Skeletal muscle tissue (tissue), 4 donors: ENCODE results near the gene KCNK6. TPM values are rescaled to one million over a fixed set of nuclear protein-coding genes. Genes with fewer than 3 reads are reported as not detected.
A peak's percentile ranks its signal among the peaks of the same experiment; 100 is the strongest.

Experiments
- H3K27ac ChIP-seq: one replicate; pipeline ENCODE4 v1.7.0; 2013; ENCODE audit warnings: mild to moderate bottlenecking, low read depth, low read length, inconsistent platforms
- H3K27me3 ChIP-seq, 3 donors: one replicate each; pipeline ENCODE4 v1.7.0; 2013; ENCODE audit warnings: low read length in 3 of 3; ENCODE audit not compliant: control insufficient read depth in 3 of 3, insufficient read depth in 3 of 3
- H3K36me3 ChIP-seq, 3 donors: one replicate each; pipeline ENCODE4 v1.7.0; 2013; ENCODE audit warnings: low read length in 3 of 3; ENCODE audit not compliant: control insufficient read depth in 3 of 3, insufficient read depth in 3 of 3
- H3K4me1 ChIP-seq, 3 donors: one replicate each; pipeline ENCODE4 v1.7.0; 2013; ENCODE audit warnings: low read length in 3 of 3, mild to moderate bottlenecking in 3 of 3; ENCODE audit not compliant: control insufficient read depth in 3 of 3, insufficient read depth in 3 of 3
- H3K4me3 ChIP-seq, 3 donors: one replicate each; pipeline ENCODE4 v1.7.0; 2013; ENCODE audit warnings: low read length in 3 of 3
- H3K9ac ChIP-seq, 3 donors: one replicate each; pipeline ENCODE4 v1.7.0; 2013; ENCODE audit warnings: low read length in 3 of 3, mild to moderate bottlenecking in 3 of 3, moderate library complexity in 2 of 3, low read depth in 1 of 3
- H3K9me3 ChIP-seq, 3 donors: one replicate each; pipeline ENCODE4 v1.7.0; 2013; ENCODE audit warnings: low read length in 3 of 3; ENCODE audit not compliant: control insufficient read depth in 3 of 3
- total RNA-seq: library from RNA; depleted of rRNA; stranded (reverse); fragments of >200 nt; gene quantifications from one replicate; pipeline ENCODE4 v1.2.3, GENCODE V29; 2014
- donor health status: Osteomylitis.

The KCNK6 gene
- total RNA-seq, 1 donor from 2014 or later: 1.6 TPM

GRCh38 chr19:38373907-38374331 lies 54.3 kb downstream of the KCNK6 start:
- Histone ChIP-seq H3K4me3 (peak overlapping the region; percentile 69 to 83 (median 82)), H3K27ac (peak overlapping the region; percentile 95), H3K36me3 (peaks cover 10 to 21% (median 16%) of the 10 kb centered on the region in 3 donors), H3K9ac (peak overlapping the region; percentile 68 to 90 (median 68)), H3K9me3 (no peaks in the 10 kb centered on the region), H3K27me3 (peaks cover 0 to 7% (median 3%) of the 10 kb centered on the region in 3 donors), H3K4me1 (peaks cover 20 to 30% (median 25%) of the 10 kb centered on the region in 3 donors)

GRCh38 chr19:38374332-38375097 lies 54.9 kb downstream of the KCNK6 start, which contains the start of gene PSMD8:
PSMD8 (plus strand) TSS chr19:38374571; CDS start chr19:38374602, 31 bp downstream.
- Histone ChIP-seq H3K4me1 (peaks cover 20 to 30% (median 25%) of the 10 kb centered on the region in 3 donors), H3K27me3 (peaks cover 0 to 7% (median 3%) of the 10 kb centered on the region in 3 donors), H3K9me3 (no peaks in the 10 kb centered on the region), H3K27ac (peak within 1 kb of the TSS; percentile 95), H3K4me3 (peak within 1 kb of the TSS; percentile 91 to 93 (median 93)), H3K36me3 (peaks cover 16 to 27% (median 22%) of the 10 kb centered on the region in 3 donors), H3K9ac (peak within 1 kb of the TSS; percentile 90 to 99 (median 98))

GRCh38 chr19:38375098-38375493 lies 55.5 kb downstream of the KCNK6 start:
- H3K9me3 ChIP-seq: no peaks in the 10 kb centered on the region
- peaks cover 20 to 30% (median 25%) of the 10 kb centered on the region in 3 donors for H3K4me1 ChIP-seq
- H3K36me3 ChIP-seq: peaks cover 20 to 33% (median 25%) of the 10 kb centered on the region in 3 donors
- peak overlapping the region; percentile 91 to 93 (median 93) for H3K4me3 ChIP-seq
- H3K27ac ChIP-seq: peak overlapping the region; percentile 95
- peaks cover 0 to 2% (median 0%) of the 10 kb centered on the region in 3 donors for H3K27me3 ChIP-seq
- H3K9ac ChIP-seq: peak overlapping the region; percentile 81 to 99 (median 98)

- H3K27ac ChIP-seq: peak overlapping the region; percentile 95
- H3K4me1 ChIP-seq: peaks cover 20 to 30% (median 25%) of the 10 kb centered on the region in 3 donors
- peak overlapping the region; percentile 91 to 93 (median 93) for H3K4me3 ChIP-seq
- no peaks in the 10 kb centered on the region for H3K27me3 ChIP-seq
- peaks cover 25 to 40% (median 31%) of the 10 kb centered on the region in 3 donors for H3K36me3 ChIP-seq
- H3K9ac ChIP-seq: peak overlapping the region; percentile 81 to 99 (median 98)
- no peaks in the 10 kb centered on the region for H3K9me3 ChIP-seq
These were observed 56.1 kb downstream of the KCNK6 start for GRCh38 chr19:38375748-38376147.

GRCh38 chr19:38376576-38376975 lies 56.9 kb downstream of the KCNK6 start:
- H3K9me3 ChIP-seq: no peaks in the 10 kb centered on the region
- peak overlapping the region; percentile 15 to 93 (median 91) for H3K4me3 ChIP-seq
- H3K27ac ChIP-seq: peak overlapping the region; percentile 95

GRCh38 chr19:38377052-38377451 lies 57.4 kb downstream of the KCNK6 start:
- H3K9ac ChIP-seq: peak overlapping the region in 2 of 3 donors; percentile 38 to 99
- H3K27ac ChIP-seq: peak overlapping the region; percentile 95
- H3K9me3 ChIP-seq: no peaks in the 10 kb centered on the region
- H3K27me3 ChIP-seq: peaks cover 0 to 9% (median 6%) of the 10 kb centered on the region in 3 donors
- H3K4me1 ChIP-seq: peaks cover 20 to 30% (median 25%) of the 10 kb centered on the region in 3 donors
- H3K36me3 ChIP-seq: peaks cover 38 to 53% (median 44%) of the 10 kb centered on the region in 3 donors
- H3K4me3 ChIP-seq: peak overlapping the region in 1 of 3 donors; percentile 91

More at GRCh38 chr19:38376576-38376975, 56.9 kb downstream of the KCNK6 start:
- H3K27me3 ChIP-seq: peaks cover 0 to 6% (median 4%) of the 10 kb centered on the region in 3 donors
- peaks cover 33 to 48% (median 39%) of the 10 kb centered on the region in 3 donors for H3K36me3 ChIP-seq
- peak overlapping the region; percentile 21 to 99 (median 98) for H3K9ac ChIP-seq
- peaks cover 20 to 30% (median 25%) of the 10 kb centered on the region in 3 donors for H3K4me1 ChIP-seq

- Histone ChIP-seq H3K4me1 (peaks cover 20 to 29% (median 23%) of the 10 kb centered on the region in 3 donors), H3K36me3 (peaks cover 54 to 69% (median 60%) of the 10 kb centered on the region in 3 donors)
These were observed 59.2 kb downstream of the KCNK6 start for GRCh38 chr19:38378866-38379265.

GRCh38 chr19:38381138-38381537 lies 61.5 kb downstream of the KCNK6 start:
- peaks cover 0 to 15% (median 12%) of the 10 kb centered on the region in 3 donors for H3K27me3 ChIP-seq
- peaks cover 63 to 79% (median 67%) of the 10 kb centered on the region in 3 donors for H3K36me3 ChIP-seq
- no peak overlapping the region for H3K27ac ChIP-seq
- no peak overlapping the region for H3K4me3 ChIP-seq
- peaks cover 10 to 12% (median 11%) of the 10 kb centered on the region in 3 donors for H3K4me1 ChIP-seq
- H3K9ac ChIP-seq: no peak overlapping the region
- no peaks in the 10 kb centered on the region for H3K9me3 ChIP-seq

More at GRCh38 chr19:38378866-38379265, 59.2 kb downstream of the KCNK6 start:
- Histone ChIP-seq H3K4me3 (no peak overlapping the region), H3K27me3 (peaks cover 0 to 12% (median 9%) of the 10 kb centered on the region in 3 donors), H3K9ac (no peak overlapping the region), H3K27ac (no peak overlapping the region), H3K9me3 (no peaks in the 10 kb centered on the region)
